COLO668 (cell line): ENCODE results near the gene AIDA.
A peak's percentile ranks its signal among the peaks of the same experiment; 100 is the strongest.
"Not testable (repeated sequence)": the region's sequence is repeated elsewhere in the genome, so short reads cannot be mapped to it uniquely, and the experiment has no call there.

Source experiments
- DNase-seq: peaks from one replicate; lab custom pipeline; 2025; ENCODE audit not compliant: unreplicated experiment; lab: John Stamatoyannopoulos, UW

AIDA gene

DNA sequence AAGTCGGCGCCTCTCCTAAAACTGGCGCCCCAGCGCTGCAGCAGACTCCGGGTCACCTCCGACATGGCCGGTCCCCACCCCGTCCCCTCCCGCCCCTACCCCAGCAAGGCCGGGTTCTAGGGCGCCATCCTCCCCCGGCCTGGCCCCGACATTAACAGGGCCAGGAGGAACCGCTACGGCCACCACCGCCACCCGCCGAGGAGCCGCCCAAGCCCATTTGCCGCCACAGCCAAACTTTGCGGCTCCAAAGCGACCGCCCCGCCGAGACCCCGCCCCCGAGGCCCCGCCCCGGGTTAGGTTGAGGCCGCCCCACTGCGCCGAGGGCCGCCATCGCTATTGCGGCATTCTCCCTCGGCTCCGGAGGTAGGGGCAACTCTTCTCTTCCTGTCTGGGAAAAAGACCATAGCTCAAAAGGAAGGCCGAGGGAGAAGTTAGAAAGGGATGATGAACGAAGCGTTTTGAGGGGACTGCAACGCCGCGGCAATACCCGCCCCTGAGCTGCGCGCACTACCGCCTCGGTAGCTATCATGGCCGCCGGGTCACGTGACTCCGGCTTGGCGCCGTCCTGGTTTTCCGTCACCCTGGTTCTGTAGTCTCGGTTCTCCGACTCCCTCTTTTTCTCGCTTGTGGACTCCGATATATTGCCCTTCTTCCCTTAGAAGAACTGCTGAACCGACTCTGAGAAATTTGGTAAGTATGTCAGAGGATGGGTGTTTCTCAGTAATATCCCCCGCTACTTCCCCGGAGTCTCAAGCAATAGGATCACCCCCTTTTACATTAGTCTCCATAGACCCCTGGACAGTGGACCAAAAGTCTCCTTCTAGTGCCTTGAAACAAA is at the start of gene AIDA, which contains the start of gene BROX:
TSS of gene AIDA (minus strand) at position 239 of the 838 bp plus-strand sequence. CDS start at position 65, 174 bp downstream.
TSS of gene BROX (plus strand) at position 312 of the 838 bp plus-strand sequence. CDS start 3,136 bp downstream, outside the sequence.
- peak; percentile 94 for DNase-seq

DNA sequence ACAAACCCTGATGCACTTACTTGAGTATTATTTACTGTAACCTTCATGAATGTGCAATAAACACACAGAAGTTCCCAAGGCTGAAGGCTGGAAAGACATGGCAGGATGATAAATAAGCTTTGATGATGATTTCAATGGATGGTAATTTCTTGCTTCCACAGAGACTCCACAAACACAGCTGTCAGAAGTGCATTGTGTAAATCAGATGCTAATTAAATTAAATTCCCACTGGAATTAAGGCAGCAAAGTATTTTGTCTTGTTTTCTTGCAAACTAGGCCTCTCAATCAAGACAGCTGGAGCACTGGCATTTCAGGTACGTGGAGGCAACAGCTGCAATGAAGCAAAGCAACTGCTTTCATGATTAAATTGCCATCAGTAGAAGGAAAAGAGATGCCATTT is 48.8 kb upstream of the AIDA start:
- DNase-seq, result no peak

DNA sequence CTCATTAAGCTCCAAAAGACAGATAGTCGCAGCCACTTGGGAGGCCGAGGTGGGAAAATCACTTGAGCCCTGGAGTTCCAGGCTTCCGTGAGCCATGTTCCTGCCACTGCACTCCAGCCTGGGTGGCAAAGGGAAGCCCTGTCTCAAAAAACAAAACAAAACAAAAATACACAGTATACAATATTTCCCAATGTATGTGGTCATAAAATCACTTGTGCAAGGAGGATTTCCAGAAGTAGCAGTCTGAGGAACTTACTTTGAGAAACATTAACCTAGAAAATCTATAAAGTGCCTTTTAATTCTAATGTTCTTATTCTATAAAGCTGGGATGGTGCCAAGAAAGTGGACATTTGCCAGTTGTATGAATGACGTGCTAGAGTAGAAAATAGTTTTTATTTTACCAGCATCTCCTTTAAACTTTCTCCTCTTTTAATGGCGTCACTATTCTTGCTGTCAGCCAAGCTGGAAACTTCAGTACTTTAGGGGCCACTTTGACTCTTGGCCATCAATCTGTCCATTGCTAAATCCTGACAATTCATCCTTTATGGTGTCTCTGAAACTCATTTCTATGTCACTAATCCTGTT is 47.3 kb upstream of the AIDA start:
- DNase-seq, result no peak

- no peak for DNase-seq
Observed at GRCh38 chr1:222757646-222758268, 45.5 kb upstream of the AIDA start.

DNA sequence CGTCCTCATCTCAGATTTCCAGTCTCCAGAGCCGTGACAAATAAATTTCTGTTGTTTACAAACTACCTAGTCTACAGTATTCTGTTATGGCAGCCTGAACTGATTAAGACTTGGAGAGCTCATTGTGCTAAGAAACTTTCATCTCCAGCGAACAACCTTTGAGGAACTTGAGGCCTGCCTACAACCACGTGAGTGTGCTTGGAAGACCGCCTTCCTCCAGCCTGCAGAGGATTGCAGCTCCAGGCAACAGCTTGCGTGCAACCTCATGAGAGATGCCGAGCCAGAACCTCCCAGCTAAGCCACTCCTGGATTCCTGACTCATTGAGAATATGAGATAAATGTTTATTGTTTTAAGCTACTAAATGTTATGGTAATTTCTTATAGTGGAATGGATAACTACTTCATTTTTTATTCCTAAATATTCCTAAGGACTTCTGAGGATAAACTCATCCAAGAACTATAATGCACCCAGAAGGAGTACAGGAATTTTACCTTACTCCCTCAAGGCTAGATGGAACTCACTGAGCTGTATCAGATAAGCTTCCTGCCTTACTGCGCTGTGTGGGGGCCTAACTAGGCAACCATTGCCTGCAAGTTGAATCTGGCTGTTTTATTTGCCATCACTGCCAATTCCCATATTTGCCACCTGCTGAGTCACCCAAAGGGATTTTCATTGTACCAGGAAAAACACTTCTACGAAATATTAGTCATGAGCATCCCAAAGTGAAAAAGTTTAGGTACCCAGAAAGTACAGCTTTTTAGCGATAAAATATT is 42.3 kb upstream of the AIDA start:
- DNase-seq, result no peak

GRCh38 chr1:222751255-222751654 is 39.0 kb upstream of the AIDA start:
- no peak for DNase-seq

DNA sequence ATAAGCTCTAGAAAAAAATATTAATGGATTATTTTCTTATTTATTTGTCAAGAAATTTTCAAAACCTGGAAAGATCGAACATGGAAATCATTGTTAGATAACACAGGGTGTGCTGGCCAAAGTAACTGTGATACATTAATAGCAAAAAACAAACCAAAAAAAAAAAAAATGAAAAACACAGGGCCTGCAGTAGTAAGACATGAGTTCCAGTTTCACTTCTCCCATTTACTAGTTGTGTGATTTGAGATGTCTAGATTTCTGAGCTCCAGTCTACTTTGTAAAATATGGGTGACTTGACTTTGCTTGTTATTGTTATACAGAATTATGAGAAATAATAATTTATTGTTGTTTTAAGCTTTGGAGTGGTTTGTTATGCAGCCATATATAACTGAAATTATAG is 38.4 kb upstream of the AIDA start:
- DNase-seq, result no peak

DNA sequence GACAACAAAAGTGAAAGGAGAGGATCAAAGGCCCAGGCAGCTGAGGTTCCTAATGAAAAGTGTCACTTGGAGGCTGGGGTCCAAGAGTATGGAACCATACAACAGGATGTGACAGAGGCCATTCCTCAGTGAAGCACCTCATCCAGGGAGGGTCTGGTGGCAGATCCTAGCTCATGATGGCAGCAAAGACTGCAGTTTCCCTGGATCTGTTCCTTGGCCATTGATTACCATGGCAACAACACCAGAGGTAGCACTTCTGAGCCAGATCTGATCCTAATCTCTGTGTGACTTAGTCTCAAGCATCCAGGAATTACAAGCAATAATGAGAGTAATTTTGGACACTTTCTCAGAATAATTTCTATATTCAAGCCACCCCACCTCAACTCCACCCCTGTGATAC is 37.6 kb upstream of the AIDA start:
- no peak for DNase-seq

GRCh38 chr1:222741630-222742457 is 29.6 kb upstream of the AIDA start:
- DNase-seq, result not testable (repeated sequence)

DNA sequence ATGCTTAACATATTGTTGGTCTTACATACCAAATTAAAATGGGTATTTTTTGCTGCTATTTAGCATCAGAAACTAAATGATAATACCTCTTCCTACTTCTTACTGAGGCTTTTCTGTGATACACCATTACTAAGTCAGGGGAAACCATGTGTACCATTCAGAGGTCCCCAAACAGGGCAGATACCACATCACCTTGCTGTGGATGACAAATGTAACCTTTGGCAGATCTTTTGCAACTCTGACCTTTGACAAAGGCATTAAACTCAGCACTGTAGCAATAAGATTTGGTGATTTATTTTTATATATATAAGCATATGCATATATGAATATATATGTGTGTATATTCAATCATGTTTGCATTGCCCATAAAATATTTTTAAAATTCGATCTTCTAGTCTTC is 27.6 kb upstream of the AIDA start:
- DNase-seq, result no peak

DNA sequence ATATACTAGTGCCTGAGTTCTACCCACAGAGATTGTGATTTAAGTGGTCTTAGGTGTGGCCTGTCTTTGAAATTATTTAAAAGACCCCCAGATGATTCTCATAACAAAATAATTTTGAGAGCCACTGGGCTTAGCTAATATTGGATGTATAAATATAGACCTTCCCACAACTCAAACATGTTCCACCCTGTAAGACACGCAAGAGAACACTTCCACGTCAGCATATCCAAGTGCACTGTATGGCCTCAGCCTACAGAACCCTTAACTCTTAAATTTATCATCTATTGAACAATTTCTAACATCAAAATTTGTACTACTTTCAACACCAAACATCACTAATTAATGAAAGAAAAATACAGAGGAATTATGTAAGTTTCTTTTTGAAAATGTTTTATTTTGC is 27.2 kb upstream of the AIDA start:
- DNase-seq, result no peak

DNA sequence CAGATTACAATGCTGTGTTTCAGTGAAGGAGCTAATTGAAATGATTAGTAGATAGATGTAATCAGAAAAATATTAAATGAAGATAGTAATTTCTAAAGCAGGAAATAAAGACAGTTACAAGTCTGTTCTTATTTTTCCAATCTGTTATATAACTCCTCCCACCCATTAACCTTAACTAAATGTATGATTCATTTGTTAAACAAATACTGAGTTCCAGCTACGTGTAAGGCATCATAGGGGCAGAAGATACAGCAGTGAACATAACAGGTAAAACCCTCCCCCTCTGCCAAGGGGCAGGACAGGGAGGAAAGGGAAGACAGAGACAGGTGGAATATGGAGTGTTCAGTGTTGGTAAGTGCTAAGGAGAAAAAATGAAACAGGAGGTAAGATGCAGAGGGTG is 24.7 kb upstream of the AIDA start, which contains the start of gene FAM177B:
TSS of gene FAM177B (plus strand) at position 231 of the 400 bp plus-strand sequence. CDS start 9,344 bp downstream, outside the sequence.
- no peak for DNase-seq

DNA sequence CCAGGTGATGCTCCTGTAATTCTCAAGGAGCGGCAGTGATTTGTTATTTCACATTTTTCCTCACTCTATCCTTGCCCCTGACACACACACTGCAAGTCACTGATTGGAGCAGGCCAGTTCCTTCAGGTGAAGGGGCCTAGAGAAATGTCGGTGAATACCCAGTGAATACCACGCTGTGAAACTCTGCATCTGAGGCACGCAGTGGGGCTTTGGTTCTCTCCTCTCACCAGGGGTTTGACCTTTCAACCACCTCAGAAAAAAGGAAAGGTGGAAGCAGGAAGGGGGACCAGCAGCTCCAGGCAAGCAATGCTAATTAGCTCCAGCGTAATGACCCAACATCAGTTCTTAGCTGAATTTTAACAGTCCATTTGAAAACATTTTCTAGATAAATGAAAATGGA is 24.2 kb upstream of the AIDA start:
- DNase-seq, result no peak

DNA sequence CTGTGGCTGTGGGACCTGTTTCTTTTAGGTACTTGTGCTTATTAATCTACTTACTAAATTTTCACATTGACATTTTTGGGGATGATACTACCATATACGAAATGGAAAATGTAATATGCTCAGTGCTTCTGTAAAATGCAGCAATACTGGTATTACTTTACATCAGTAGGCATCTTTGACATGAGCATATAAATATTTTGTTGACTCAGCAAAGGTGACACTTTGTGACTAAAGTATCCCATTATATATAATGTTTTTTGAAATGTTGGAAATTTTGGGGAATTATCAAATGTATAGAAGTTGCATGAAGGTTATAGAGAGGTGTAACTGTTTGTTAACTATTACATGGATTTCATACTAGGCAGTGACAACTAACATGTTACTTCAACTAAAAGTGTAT is 22.4 kb upstream of the AIDA start:
- DNase-seq, result no peak

GRCh38 chr1:222732216-222733159 is 20.2 kb upstream of the AIDA start:
- DNase-seq, result no peak

- DNase-seq, result no peak
Observed at GRCh38 chr1:222730866-222731265, 18.6 kb upstream of the AIDA start.

DNA sequence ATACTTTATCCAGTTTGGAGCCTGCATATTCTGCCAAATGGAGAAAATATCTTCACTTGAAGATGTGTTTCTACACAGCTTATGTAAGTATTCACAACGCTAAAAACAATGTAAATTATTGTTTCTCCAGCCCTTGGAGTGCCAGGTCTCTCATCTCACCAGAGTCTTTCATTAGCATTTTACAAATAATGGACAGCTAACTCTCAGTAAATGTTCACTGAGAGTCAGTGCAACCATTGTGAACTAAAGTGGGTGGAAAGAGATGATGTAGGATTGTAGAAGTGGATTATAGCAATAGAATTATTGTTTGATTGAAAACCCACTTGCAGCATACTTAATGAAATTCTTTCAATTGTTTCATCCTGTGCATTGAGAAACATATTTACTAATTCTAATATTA is 16.5 kb upstream of the AIDA start:
- DNase-seq, result no peak

DNA sequence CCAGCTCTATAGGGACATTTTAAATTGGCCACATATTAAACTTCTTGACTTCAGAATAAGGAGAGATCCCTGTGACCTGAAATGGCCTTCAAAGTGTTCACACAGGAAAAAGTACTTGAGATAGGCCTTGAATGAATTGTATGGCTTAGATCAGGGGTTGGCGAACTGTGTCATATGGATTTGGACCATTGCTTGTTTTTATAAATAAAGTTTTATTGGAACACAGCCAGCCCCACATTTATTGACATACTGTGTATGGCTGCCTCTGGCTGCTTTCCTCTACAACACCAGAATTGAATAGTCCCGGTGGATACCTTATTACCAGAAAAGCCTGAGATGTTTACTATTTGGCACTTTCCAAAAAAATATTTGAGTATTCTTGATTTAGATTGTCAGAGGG is 4.1 kb upstream of the AIDA start:
- no peak for DNase-seq
